ENCODE data around the gene TSPAN5.

TSPAN5 gene

DNA sequence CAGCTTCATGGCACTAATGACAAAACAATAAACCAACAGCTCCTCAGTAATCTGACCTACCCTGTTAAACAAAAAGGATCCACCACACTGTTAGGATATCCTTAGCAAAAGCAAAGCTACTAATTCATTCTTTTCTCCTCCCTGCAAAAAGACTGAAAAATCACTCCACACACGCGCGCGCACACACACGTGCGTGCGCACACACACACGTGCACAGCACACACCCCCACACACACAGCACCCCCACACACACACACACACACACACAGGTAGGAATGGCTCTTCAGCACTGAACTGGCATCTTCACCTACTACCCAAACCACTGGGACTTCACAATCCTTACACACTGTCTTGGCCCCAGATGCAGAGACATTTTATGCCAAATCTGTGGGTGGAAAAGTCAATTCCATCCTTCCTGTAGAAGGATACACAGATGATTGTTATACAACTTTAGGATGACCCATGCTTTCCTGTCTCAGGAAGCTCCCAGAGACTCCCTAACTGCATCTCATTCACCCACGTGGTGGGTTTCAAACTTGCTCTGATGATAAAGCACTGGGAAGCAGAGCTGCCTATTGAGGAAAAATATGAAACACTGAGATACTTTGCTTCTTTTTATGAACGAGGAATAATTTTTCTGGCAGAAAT lies 102.5 kb downstream of the TSPAN5 start:
- no peak overlapping the region for H3K27ac ChIP-seq (replicated peaks)
- DNase-seq (ENCODE audit: low read depth in 1 of 2, low spot score in 1 of 2), result no peak
- no peaks in the 10 kb centered on the region for H3K27me3 ChIP-seq (ENCODE audit: insufficient read depth, poor library complexity, severe bottlenecking)
- TF ChIP-seq, protein P1, sequence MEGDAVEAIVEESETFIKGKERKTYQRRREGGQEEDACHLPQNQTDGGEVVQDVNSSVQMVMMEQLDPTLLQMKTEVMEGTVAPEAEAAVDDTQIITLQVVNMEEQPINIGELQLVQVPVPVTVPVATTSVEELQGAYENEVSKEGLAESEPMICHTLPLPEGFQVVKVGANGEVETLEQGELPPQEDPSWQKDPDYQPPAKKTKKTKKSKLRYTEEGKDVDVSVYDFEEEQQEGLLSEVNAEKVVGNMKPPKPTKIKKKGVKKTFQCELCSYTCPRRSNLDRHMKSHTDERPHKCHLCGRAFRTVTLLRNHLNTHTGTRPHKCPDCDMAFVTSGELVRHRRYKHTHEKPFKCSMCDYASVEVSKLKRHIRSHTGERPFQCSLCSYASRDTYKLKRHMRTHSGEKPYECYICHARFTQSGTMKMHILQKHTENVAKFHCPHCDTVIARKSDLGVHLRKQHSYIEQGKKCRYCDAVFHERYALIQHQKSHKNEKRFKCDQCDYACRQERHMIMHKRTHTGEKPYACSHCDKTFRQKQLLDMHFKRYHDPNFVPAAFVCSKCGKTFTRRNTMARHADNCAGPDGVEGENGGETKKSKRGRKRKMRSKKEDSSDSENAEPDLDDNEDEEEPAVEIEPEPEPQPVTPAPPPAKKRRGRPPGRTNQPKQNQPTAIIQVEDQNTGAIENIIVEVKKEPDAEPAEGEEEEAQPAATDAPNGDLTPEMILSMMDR (IDR thresholded peaks at IDR 0.05; ENCODE audit: insufficient read depth, low read length), result no peak
- TF ChIP-seq SPI1 (IDR thresholded peaks at IDR 0.05; ENCODE audit: borderline replicate concordance, low read depth) (no peak), GABPA (IDR thresholded peaks at IDR 0.05; ENCODE audit: low read depth) (no peak), POLR2AphosphoS5 (IDR thresholded peaks at IDR 0.05; ENCODE audit: low read depth) (no peak)
- TF ChIP-seq, protein P2, sequence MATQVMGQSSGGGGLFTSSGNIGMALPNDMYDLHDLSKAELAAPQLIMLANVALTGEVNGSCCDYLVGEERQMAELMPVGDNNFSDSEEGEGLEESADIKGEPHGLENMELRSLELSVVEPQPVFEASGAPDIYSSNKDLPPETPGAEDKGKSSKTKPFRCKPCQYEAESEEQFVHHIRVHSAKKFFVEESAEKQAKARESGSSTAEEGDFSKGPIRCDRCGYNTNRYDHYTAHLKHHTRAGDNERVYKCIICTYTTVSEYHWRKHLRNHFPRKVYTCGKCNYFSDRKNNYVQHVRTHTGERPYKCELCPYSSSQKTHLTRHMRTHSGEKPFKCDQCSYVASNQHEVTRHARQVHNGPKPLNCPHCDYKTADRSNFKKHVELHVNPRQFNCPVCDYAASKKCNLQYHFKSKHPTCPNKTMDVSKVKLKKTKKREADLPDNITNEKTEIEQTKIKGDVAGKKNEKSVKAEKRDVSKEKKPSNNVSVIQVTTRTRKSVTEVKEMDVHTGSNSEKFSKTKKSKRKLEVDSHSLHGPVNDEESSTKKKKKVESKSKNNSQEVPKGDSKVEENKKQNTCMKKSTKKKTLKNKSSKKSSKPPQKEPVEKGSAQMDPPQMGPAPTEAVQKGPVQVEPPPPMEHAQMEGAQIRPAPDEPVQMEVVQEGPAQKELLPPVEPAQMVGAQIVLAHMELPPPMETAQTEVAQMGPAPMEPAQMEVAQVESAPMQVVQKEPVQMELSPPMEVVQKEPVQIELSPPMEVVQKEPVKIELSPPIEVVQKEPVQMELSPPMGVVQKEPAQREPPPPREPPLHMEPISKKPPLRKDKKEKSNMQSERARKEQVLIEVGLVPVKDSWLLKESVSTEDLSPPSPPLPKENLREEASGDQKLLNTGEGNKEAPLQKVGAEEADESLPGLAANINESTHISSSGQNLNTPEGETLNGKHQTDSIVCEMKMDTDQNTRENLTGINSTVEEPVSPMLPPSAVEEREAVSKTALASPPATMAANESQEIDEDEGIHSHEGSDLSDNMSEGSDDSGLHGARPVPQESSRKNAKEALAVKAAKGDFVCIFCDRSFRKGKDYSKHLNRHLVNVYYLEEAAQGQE (IDR thresholded peaks at IDR 0.05; ENCODE audit: insufficient replicate concordance, low read depth), result no peak
- no peak overlapping the region for H3K4me3 ChIP-seq (replicated peaks; ENCODE audit: insufficient read depth, low read length)

DNA sequence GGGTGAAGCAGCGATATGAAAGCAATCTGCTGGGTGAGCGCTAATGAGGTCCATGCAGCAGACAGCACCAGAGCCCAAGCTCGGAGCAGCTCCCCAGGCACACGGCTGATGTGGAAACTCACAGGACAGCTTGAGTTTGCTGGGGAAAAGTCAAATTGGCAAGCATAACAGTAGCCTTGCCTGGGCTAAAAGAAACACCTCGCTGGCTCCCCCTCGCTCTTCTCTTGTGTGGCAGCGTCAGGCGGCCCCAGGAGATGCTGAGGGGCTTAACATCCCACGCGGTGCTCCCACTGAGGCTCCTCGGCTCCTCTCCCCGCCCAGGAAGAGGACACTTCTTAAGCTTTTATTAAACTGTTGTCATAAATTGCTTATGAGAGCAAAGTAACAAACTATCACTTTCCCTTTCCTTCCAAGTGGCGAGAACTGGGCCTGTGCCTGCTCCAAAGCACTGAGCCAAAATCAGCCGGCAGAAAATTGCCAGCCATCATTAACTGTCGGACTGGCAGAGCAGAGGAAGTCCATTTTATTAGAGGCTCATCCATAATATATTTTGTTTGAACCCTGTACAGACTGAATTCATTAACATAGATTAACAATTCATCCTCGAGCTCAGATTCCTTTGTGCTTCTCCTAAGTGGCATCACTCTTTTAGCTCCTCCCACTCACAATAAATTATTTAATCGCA lies 111.4 kb downstream of the TSPAN5 start:
- H3K27me3 ChIP-seq (ENCODE audit: insufficient read depth, poor library complexity, severe bottlenecking), result peaks cover 2% of the 10 kb centered on the region
- H3K27ac ChIP-seq (replicated peaks), result no peak overlapping the region
- no peak overlapping the region for H3K4me3 ChIP-seq (replicated peaks; ENCODE audit: insufficient read depth, low read length)
- TF ChIP-seq POLR2AphosphoS5 (IDR thresholded peaks at IDR 0.05; ENCODE audit: low read depth) (no peak), SPI1 (IDR thresholded peaks at IDR 0.05; ENCODE audit: borderline replicate concordance, low read depth) (no peak), GABPA (IDR thresholded peaks at IDR 0.05; ENCODE audit: low read depth) (no peak)
- TF ChIP-seq, protein P2 (IDR thresholded peaks at IDR 0.05; ENCODE audit: insufficient replicate concordance, low read depth), result no peak
- TF ChIP-seq, protein P1 (IDR thresholded peaks at IDR 0.05; ENCODE audit: insufficient read depth, low read length), result no peak
- DNase-seq (ENCODE audit: low read depth in 1 of 2, low spot score in 1 of 2), result no peak

DNA sequence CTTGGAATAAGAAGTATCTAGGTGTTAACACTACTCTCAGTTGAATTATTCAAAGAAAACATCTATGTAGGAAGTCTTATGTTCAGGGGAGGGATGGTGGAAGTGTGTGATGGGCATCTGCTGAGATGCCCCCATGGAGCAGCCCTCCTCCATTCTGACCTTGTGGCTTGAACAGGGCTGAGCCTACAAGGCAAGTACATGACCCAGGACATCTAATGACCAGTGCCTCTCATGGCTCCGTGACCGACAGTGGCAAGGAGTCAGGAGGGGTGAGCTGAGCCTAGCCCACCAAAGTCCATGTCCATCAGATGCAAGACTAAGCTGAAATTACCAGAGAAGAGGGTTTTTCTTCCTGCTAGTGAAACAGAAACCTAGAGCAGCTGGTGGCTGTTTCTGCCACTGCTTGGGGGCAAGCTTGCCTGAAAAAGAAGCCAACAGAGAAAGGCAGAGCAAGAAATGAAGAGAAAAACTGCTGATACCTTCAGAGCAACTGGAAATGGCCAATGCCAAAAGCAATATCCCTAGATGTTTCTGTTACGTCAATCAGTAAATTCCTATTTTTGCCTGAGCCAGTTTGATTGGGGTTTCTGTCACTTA lies 113.5 kb downstream of the TSPAN5 start:
- Histone ChIP-seq H3K27ac (replicated peaks) (no peak overlapping the region), H3K4me3 (replicated peaks; ENCODE audit: insufficient read depth, low read length) (no peak overlapping the region), H3K27me3 (ENCODE audit: insufficient read depth, poor library complexity, severe bottlenecking) (peaks cover 2% of the 10 kb centered on the region)
- DNase-seq (ENCODE audit: low read depth in 1 of 2, low spot score in 1 of 2), result no peak
- TF ChIP-seq POLR2AphosphoS5 (IDR thresholded peaks at IDR 0.05; ENCODE audit: low read depth), result no peak
- TF ChIP-seq GABPA (IDR thresholded peaks at IDR 0.05; ENCODE audit: low read depth), result no peak
- no peak for TF ChIP-seq SPI1 (IDR thresholded peaks at IDR 0.05; ENCODE audit: borderline replicate concordance, low read depth)
- TF ChIP-seq, protein P1 (IDR thresholded peaks at IDR 0.05; ENCODE audit: insufficient read depth, low read length), result no peak
- TF ChIP-seq, protein P2 (IDR thresholded peaks at IDR 0.05; ENCODE audit: insufficient replicate concordance, low read depth), result no peak

Measured in HL-60 (cell line).